LHCN-M2 (cell line): Measurements from ENCODE around the gene SH3RF3. TPM values are rescaled to one million over a fixed set of nuclear protein-coding genes. Genes with fewer than 3 reads are reported as not detected.

Experiments used
- DNase-seq: peaks from one replicate; pipeline ENCODE4 v3.0.0-alpha.2; 2012; ENCODE audit warnings: low read depth
- total RNA-seq: library from RNA; depleted of rRNA; stranded (reverse); fragments of >200 nt; gene quantifications from 2 replicates; pipeline ENCODE4 v1.2.3, GENCODE V29; 2014

Gene SH3RF3
- total RNA-seq, 1 experiment from 2014 or later = 6.6 TPM

- no peak for DNase-seq
These were observed 258.9 kb downstream of the SH3RF3 start for GRCh38 chr2:109387778-109388469.

- no peak for DNase-seq
These were observed 262.2 kb downstream of the SH3RF3 start for GRCh38 chr2:109391243-109391642.

GRCh38 chr2:109392140-109392539 is 263.1 kb downstream of the SH3RF3 start:
- no peak for DNase-seq

- DNase-seq = no peak
These were observed 264.0 kb downstream of the SH3RF3 start for GRCh38 chr2:109392816-109393661.

- DNase-seq = no peak
These were observed 264.6 kb downstream of the SH3RF3 start for GRCh38 chr2:109393662-109393972.

GRCh38 chr2:109395494-109396201 is 266.6 kb downstream of the SH3RF3 start:
- DNase-seq = no peak

GRCh38 chr2:109396202-109397180 is 267.5 kb downstream of the SH3RF3 start:
- DNase-seq = peak; percentile 12

- DNase-seq = no peak
These were observed 268.9 kb downstream of the SH3RF3 start for GRCh38 chr2:109397893-109398292.

GRCh38 chr2:109398366-109399015 is 269.5 kb downstream of the SH3RF3 start:
- no peak for DNase-seq

GRCh38 chr2:109399066-109399465 is 270.1 kb downstream of the SH3RF3 start:
- no peak for DNase-seq

- no peak for DNase-seq
These were observed 271.1 kb downstream of the SH3RF3 start for GRCh38 chr2:109400102-109400501.

- no peak for DNase-seq
These were observed 272.4 kb downstream of the SH3RF3 start for GRCh38 chr2:109401370-109401769.

- DNase-seq = peak; percentile 35
These were observed 273.2 kb downstream of the SH3RF3 start for GRCh38 chr2:109402180-109402579.

- DNase-seq = no peak
These were observed 274.2 kb downstream of the SH3RF3 start for GRCh38 chr2:109402980-109403840.

- DNase-seq = no peak
These were observed 274.8 kb downstream of the SH3RF3 start for GRCh38 chr2:109403841-109404201.

- no peak for DNase-seq
These were observed 275.7 kb downstream of the SH3RF3 start for GRCh38 chr2:109404681-109405080.

- DNase-seq = no peak
These were observed 276.9 kb downstream of the SH3RF3 start for GRCh38 chr2:109405873-109406272.

- no peak for DNase-seq
These were observed 277.3 kb downstream of the SH3RF3 start for GRCh38 chr2:109406301-109406700.

- no peak for DNase-seq
These were observed 278.5 kb downstream of the SH3RF3 start for GRCh38 chr2:109407276-109408042.
